Measurements from ENCODE around the gene GLI2. TPM values are rescaled to one million over a fixed set of nuclear protein-coding genes. Genes with fewer than 3 reads are reported as not detected.

GLI2 gene
- total and polyA plus RNA-seq, 2 of the 8 experiments (the other 6 are each of a cell fraction or from before 2014, with no cell fraction given): 18.4 to 46.9 TPM

DNA sequence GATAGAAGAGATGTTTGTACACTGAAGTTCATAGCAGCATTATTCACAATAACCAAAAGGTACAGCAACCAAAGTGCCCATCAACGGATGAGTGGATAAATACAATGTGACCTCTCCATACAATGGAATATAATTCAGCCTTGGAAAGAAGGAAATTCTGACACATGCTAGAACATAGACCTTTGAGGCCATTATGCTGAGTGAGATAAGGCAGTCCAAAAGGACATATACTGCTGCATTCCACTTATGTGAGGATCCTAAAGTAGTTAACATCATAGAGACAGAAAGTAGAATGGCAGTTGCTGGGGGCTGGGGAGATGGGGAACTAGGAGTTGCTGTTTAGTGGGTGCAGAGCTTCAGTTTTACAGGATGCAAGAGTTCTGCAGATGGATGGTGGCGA lies 38.2 kb upstream of the GLI2 start:
- ChIA-PET POLR2A (ENCODE audit: partially characterized antibody) (interaction anchor here (1.7 to 5.5 kb wide), 3 partner anchors 13 to 377 kb away, joined by 8 to 26 read pairs (median 15); no protein-coding TSS in a partner anchor), CTCF (ENCODE audit: partially characterized antibody) (interaction anchor here (1.2 to 8.6 kb wide), 12 partner anchors 10 to 380 kb away, joined by 3 to 81 read pairs (median 14); no protein-coding TSS in a partner anchor)
- H3K14ac ChIP-seq (ENCODE audit: insufficient read length): no peak overlapping the region
- H4K20me1 ChIP-seq (replicated peaks in 1 of 2; ENCODE audit: control insufficient read depth in 1 of 2, insufficient read depth in 2 of 2, low read length in 2 of 2): no peaks in the 10 kb centered on the region
- no peak for TF ChIP-seq BACH1 (IDR thresholded peaks at IDR 0.05; ENCODE audit: low read length)
- TF ChIP-seq HDAC6 (IDR thresholded peaks at IDR 0.05; ENCODE audit: low read depth, low read length): no peak
- no peak for TF ChIP-seq CHD2 (IDR thresholded peaks at IDR 0.05; ENCODE audit: low read length)
- TF ChIP-seq ZNF274 (IDR thresholded peaks at IDR 0.05; ENCODE audit: borderline replicate concordance, extremely low read depth, low read length): no peak
- TF ChIP-seq KDM4A (IDR thresholded peaks at IDR 0.05; ENCODE audit: low read depth, low read length, severe bottlenecking): no peak
- no peak for TF ChIP-seq TBP (IDR thresholded peaks at IDR 0.05; ENCODE audit: low read depth, low read length)
- TF ChIP-seq SUZ12 (IDR thresholded peaks at IDR 0.05; ENCODE audit: low read length): no peak
- TF ChIP-seq BCL11A (IDR thresholded peaks at IDR 0.05; ENCODE audit: low read depth in 2 of 2, low read length in 2 of 2): no peak
- no peak for TF ChIP-seq SIN3A (conservative IDR thresholded peaks at IDR 0.05 in 1 of 2, IDR thresholded peaks at IDR 0.05 in 1 of 2; ENCODE audit: low read depth in 1 of 2, low read length in 2 of 2)
- peaks cover 0 to 18% (median 13%) of the 10 kb centered on the region in 4 experiments; a peak in 5 of 7 replicates for H3K27me3 ChIP-seq (replicated peaks in 1 of 4; ENCODE audit: control insufficient read depth in 3 of 4, extremely low read depth in 1 of 4, insufficient read depth in 3 of 4, low read length in 3 of 4)
- H3K4ac ChIP-seq (replicated peaks; ENCODE audit: insufficient read length, low read depth, low read length): no peak overlapping the region
- no peak overlapping the region for H3K9ac ChIP-seq (replicated peaks in 1 of 4; ENCODE audit: extremely low read depth in 1 of 4, low read depth in 3 of 4, low read length in 3 of 4)
- 100% methylated on average over 2 of the region's 2 CpGs; no CpG with 5 or more reads in 1 of the 2 experiments for WGBS, 2 experiments (ENCODE audit: extremely low coverage in 1 of 2, insufficient coverage in 1 of 2, insufficient read length in 1 of 2, insufficient replicate concordance in 2 of 2, low coverage in 1 of 2, low lambda C conversion rate in 2 of 2, missing lambda C conversion rate in 1 of 2)
- 0 out of 2 replicates have a peak overlapping the region, but pooled peaks have one; percentile 33 for H2AK5ac ChIP-seq (ENCODE audit: low read depth, low read length)
- H3K4me2 ChIP-seq (ENCODE audit: insufficient read depth in 1 of 2, low read depth in 2 of 2, low read length in 2 of 2): no peak overlapping the region
- H4K5ac ChIP-seq (ENCODE audit: insufficient read length, low read depth, low read length): no peak overlapping the region
- H3K23ac ChIP-seq (ENCODE audit: insufficient read length): no peak overlapping the region
- no peak overlapping the region for H2AFZ ChIP-seq (ENCODE audit: low read length)
- FAIRE-seq (no peak), DNase-seq (ENCODE audit: low read depth in 1 of 2, low spot score in 2 of 2) (no peak)
- no peaks in the 10 kb centered on the region for H3K79me1 ChIP-seq (ENCODE audit: low read depth, low read length)
- H3K9me3 ChIP-seq (ENCODE audit: insufficient read depth in 2 of 2, low read depth in 1 of 2, low read length in 1 of 2): no peaks in the 10 kb centered on the region
- H2BK120ac ChIP-seq (replicated peaks; ENCODE audit: low read depth, low read length): no peak overlapping the region
- H3K79me2 ChIP-seq (ENCODE audit: control insufficient read depth in 1 of 2, insufficient read depth in 2 of 2, low read length in 2 of 2): no peaks in the 10 kb centered on the region
- H3K27ac ChIP-seq (ENCODE audit: low read depth, low read length): no peak overlapping the region
- no peak overlapping the region for H2BK5ac ChIP-seq (ENCODE audit: low read depth, low read length)
- H3K18ac ChIP-seq (ENCODE audit: extremely low read depth, low read length): no peak overlapping the region
- H4K91ac ChIP-seq (replicated peaks; ENCODE audit: insufficient read length, low read length): no peak overlapping the region
- H3K4me3 ChIP-seq (ENCODE audit: extremely low read depth in 1 of 4, insufficient read depth in 2 of 4, low read depth in 3 of 4, low read length in 4 of 4): no peak overlapping the region
- no peaks in the 10 kb centered on the region for H3K36me3 ChIP-seq (ENCODE audit: control insufficient read depth in 2 of 4, insufficient read depth in 4 of 4, low read length in 3 of 4)
- no peak overlapping the region for H4K8ac ChIP-seq (ENCODE audit: extremely low read depth, insufficient read depth, low read length)
- H2BK20ac ChIP-seq (ENCODE audit: low read length): no peak overlapping the region
- H2BK15ac ChIP-seq (ENCODE audit: low read length): no peak overlapping the region
- H3K56ac ChIP-seq (replicated peaks; ENCODE audit: insufficient read length, low read depth, low read length): no peak overlapping the region
- no peak overlapping the region for H2BK12ac ChIP-seq (ENCODE audit: low read depth, low read length)
- H3K23me2 ChIP-seq (ENCODE audit: low read depth, low read length): no peaks in the 10 kb centered on the region; the same call in 1 of the 2 replicates
- H3K4me1 ChIP-seq (replicated peaks in 1 of 4; ENCODE audit: control insufficient read depth in 3 of 4, insufficient read depth in 4 of 4, low read length in 3 of 4): peaks cover 5 to 11% (median 9%) of the 10 kb centered on the region in 4 experiments; a peak in 6 of 7 replicates

All from H1 (cell line).